ENCODE results near the gene CORO2B. TPM values are rescaled to one million over a fixed set of nuclear protein-coding genes. Genes with fewer than 3 reads are reported as not detected.
"Not testable (repeated sequence)": the region's sequence is repeated elsewhere in the genome, so short reads cannot be mapped to it uniquely, and the experiment has no call there.

The CORO2B gene
- total and polyA plus RNA-seq, 2 of the 4 experiments (the other 2 are of a cell fraction) = 9.3 to 39.3 TPM

DNA sequence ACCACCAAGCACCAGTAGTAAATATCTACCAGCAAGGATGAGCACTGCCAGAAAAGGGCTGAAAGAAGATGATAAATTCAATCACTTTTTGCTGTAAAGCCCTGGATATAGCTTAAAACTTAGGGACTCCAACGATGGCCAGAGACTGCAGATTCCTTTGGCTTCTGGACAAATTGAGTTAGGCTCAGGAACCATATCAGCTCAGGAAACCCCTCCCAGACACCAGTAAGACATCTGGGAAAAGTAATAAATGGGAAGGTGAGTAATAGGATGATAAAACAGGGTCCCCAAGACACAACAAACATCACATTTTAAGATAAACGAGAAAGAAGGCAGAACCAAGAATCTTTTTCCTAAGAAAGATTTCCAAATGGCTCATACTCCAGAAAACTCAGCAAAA, 176.9 kb downstream of the CORO2B start:
- Histone ChIP-seq H3K9me3 (ENCODE audit: control insufficient read depth, insufficient read depth, low read length) (no peaks in the 10 kb centered on the region), H2AK5ac (ENCODE audit: low read depth, low read length) (no peak overlapping the region), H3K4me2 (ENCODE audit: low read depth, low read length) (no peak overlapping the region), H3K56ac (ENCODE audit: extremely low read depth, insufficient read depth, low read length) (no peak overlapping the region), H3K4me1 (ENCODE audit: control insufficient read depth, insufficient read depth, low read length) (no peaks in the 10 kb centered on the region), H2BK15ac (ENCODE audit: low read depth, low read length) (no peak overlapping the region), H2BK20ac (ENCODE audit: low read depth, low read length) (no peak overlapping the region), H4K91ac (ENCODE audit: insufficient read depth, low read depth, low read length) (no peak overlapping the region), H3K14ac (replicated peaks; ENCODE audit: low read depth, low read length) (no peak overlapping the region), H2BK5ac (ENCODE audit: low read depth, low read length, poor library complexity, severe bottlenecking) (no peak overlapping the region), H2AK9ac (replicated peaks; ENCODE audit: low read depth, low read length, poor library complexity) (no peak overlapping the region), H3K79me1 (ENCODE audit: low read depth in 1 of 2, low read length in 2 of 2) (no peaks in the 10 kb centered on the region), H2AFZ (replicated peaks; ENCODE audit: low read length, poor library complexity) (no peak overlapping the region), H4K20me1 (ENCODE audit: insufficient read depth, low read length) (no peaks in the 10 kb centered on the region), H2BK120ac (ENCODE audit: low read depth, low read length) (no peak overlapping the region), H3K18ac (ENCODE audit: low read depth, low read length) (no peak overlapping the region), H3K27me3 (ENCODE audit: control insufficient read depth, insufficient read depth, low read length) (peaks cover 7% of the 10 kb centered on the region; the same call in 1 of the 2 replicates), H3K36me3 (ENCODE audit: control insufficient read depth, insufficient read depth, low read length) (no peaks in the 10 kb centered on the region), H4K8ac (ENCODE audit: low read depth in 2 of 2, low read length in 2 of 2) (no peak overlapping the region), H3K9me1 (ENCODE audit: insufficient read depth, low read length) (no peaks in the 10 kb centered on the region), H3K23ac (ENCODE audit: low read depth, low read length) (no peak overlapping the region), H3K4me3 (ENCODE audit: insufficient read depth, low read depth, low read length) (no peak overlapping the region), H3K4ac (ENCODE audit: low read depth, low read length) (no peak overlapping the region), H3K9ac (ENCODE audit: low read depth, low read length) (no peak overlapping the region), H4K5ac (ENCODE audit: low read depth, low read length) (no peak overlapping the region), H3K27ac (ENCODE audit: insufficient read depth, low read length) (no peak overlapping the region)
- dilution Hi-C loops (cut with HindIII; ENCODE audit: low sequenced_read_pairs, unreplicated experiment) = no loop called here
- POLR2A ChIA-PET (ENCODE audit: unreplicated experiment) = no interaction called here
- BruUV-seq (replicated peaks) = no TSS peak
- TF ChIP-seq MAZ (IDR thresholded peaks at IDR 0.05; ENCODE audit: borderline replicate concordance, low read depth, low read length) (no peak), SMC3 (IDR thresholded peaks at IDR 0.05; ENCODE audit: low read depth, low read length) (no peak), RAD21 (IDR thresholded peaks at IDR 0.05; ENCODE audit: low read length) (no peak)
- TF ChIP-seq, protein P1, sequence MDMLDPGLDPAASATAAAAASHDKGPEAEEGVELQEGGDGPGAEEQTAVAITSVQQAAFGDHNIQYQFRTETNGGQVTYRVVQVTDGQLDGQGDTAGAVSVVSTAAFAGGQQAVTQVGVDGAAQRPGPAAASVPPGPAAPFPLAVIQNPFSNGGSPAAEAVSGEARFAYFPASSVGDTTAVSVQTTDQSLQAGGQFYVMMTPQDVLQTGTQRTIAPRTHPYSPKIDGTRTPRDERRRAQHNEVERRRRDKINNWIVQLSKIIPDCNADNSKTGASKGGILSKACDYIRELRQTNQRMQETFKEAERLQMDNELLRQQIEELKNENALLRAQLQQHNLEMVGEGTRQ (IDR thresholded peaks at IDR 0.05; ENCODE audit: low read depth, low read length) = no peak
- CTCF ChIA-PET = no interaction called here
- DNase-seq (no peak), ATAC-seq (ENCODE audit: low read depth) (no peak)
- in situ Hi-C loops (cut with MboI; ENCODE audit: low sequenced_read_pairs) = no loop called here
- intact Hi-C loops (cut with micrococcal nuclease) = no loop called here
- whole genome bisulfite sequencing, 2 experiments (ENCODE audit: extremely low coverage in 2 of 2, insufficient read length in 1 of 2) = no CpG with 5 or more reads among the region's 2 CpGs

DNA sequence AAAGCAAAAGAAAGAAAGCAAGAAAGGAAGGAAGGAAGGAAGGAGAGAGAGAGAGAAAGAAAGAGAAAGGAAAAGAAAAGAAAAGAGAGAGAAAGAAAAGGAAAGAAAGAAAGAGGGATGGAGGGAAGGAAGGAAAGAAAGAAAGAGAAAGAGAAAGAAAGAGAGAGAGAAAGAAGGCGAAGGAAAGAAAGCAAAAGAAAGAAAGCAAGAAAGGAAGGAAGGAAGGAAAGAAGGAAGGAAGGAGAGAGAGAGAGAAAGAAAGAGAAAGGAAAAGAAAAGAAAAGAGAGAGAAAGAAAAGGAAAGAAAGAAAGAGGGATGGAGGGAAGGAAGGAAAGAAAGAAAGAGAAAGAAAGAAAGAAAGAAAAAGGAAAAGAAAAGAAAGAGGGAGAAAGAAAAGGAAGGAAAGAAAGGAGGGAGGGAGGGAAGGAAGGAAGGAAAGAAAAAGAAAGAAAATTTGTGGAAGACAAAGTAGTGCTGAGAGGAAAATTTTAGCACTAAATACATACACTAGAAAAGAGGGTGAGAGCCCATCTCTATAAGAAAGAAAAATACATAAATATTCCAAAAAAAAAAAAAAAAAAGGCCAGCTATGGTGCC, 181.3 kb downstream of the CORO2B start:
- H2BK15ac ChIP-seq (ENCODE audit: low read depth, low read length); H2AK5ac ChIP-seq (ENCODE audit: low read depth, low read length); H3K79me1 ChIP-seq (ENCODE audit: low read depth in 1 of 2, low read length in 2 of 2); H3K4me2 ChIP-seq (ENCODE audit: low read depth, low read length); ATAC-seq (ENCODE audit: low read depth); H4K20me1 ChIP-seq (ENCODE audit: insufficient read depth, low read length); H3K9me3 ChIP-seq (ENCODE audit: control insufficient read depth, insufficient read depth, low read length); H3K18ac ChIP-seq (ENCODE audit: low read depth, low read length); H3K23ac ChIP-seq (ENCODE audit: low read depth, low read length); H3K56ac ChIP-seq (ENCODE audit: extremely low read depth, insufficient read depth, low read length); POLR2A ChIA-PET (ENCODE audit: unreplicated experiment); H3K9ac ChIP-seq (ENCODE audit: low read depth, low read length); H3K27ac ChIP-seq (ENCODE audit: insufficient read depth, low read length); H3K4me3 ChIP-seq (ENCODE audit: insufficient read depth, low read depth, low read length); H2AK9ac ChIP-seq (replicated peaks; ENCODE audit: low read depth, low read length, poor library complexity); BruUV-seq (replicated peaks); H4K91ac ChIP-seq (ENCODE audit: insufficient read depth, low read depth, low read length); H3K27me3 ChIP-seq (ENCODE audit: control insufficient read depth, insufficient read depth, low read length); DNase-seq; H4K5ac ChIP-seq (ENCODE audit: low read depth, low read length); intact Hi-C loops (cut with micrococcal nuclease); H3K9me1 ChIP-seq (ENCODE audit: insufficient read depth, low read length); H2BK20ac ChIP-seq (ENCODE audit: low read depth, low read length); H2AFZ ChIP-seq (replicated peaks; ENCODE audit: low read length, poor library complexity); H3K36me3 ChIP-seq (ENCODE audit: control insufficient read depth, insufficient read depth, low read length); H2BK120ac ChIP-seq (ENCODE audit: low read depth, low read length); in situ Hi-C loops (cut with MboI; ENCODE audit: low sequenced_read_pairs); H3K4ac ChIP-seq (ENCODE audit: low read depth, low read length); CTCF ChIA-PET; H4K8ac ChIP-seq (ENCODE audit: low read depth in 2 of 2, low read length in 2 of 2); H3K14ac ChIP-seq (replicated peaks; ENCODE audit: low read depth, low read length); H3K4me1 ChIP-seq (ENCODE audit: control insufficient read depth, insufficient read depth, low read length); H2BK5ac ChIP-seq (ENCODE audit: low read depth, low read length, poor library complexity, severe bottlenecking); dilution Hi-C loops (cut with HindIII; ENCODE audit: low sequenced_read_pairs, unreplicated experiment): not testable (repeated sequence)
- 67% methylated on average over 1 of the region's 1 CpG; no CpG with 5 or more reads in 1 of the 2 experiments for WGBS, 2 experiments (ENCODE audit: extremely low coverage in 2 of 2, insufficient read length in 1 of 2)
